Measurements from ENCODE around the gene DENND2A. TPM values are rescaled to one million over a fixed set of nuclear protein-coding genes. Genes with fewer than 3 reads are reported as not detected.
A peak's percentile ranks its signal among the peaks of the same experiment; 100 is the strongest.

DENND2A gene
- total RNA-seq, 6 experiments from 2014 or later: 0.50 to 0.99 (median 0.58) TPM

- H3K27ac Mint-ChIP-seq: peak overlapping the region; percentile 76
- peak; percentile 46 for DNase-seq
Measured at GRCh38 chr7:140607441-140607989, 33.1 kb downstream of the DENND2A start.

GRCh38 chr7:140605337-140605736 lies 35.3 kb downstream of the DENND2A start:
- no peaks in the 10 kb centered on the region for H3K9me3 Mint-ChIP-seq
- peak; percentile 89 for DNase-seq
- H3K27me3 Mint-ChIP-seq (ENCODE audit: insufficient read depth): peaks cover 6% of the 10 kb centered on the region; the same call in 1 of the 2 replicates
- H3K36me3 Mint-ChIP-seq (ENCODE audit: low read depth): no peaks in the 10 kb centered on the region
- peaks cover 60% of the 10 kb centered on the region for H3K4me1 Mint-ChIP-seq (ENCODE audit: low read depth)
- peak; percentile 58 for TF ChIP-seq CTCF (IDR thresholded peaks at IDR 0.05)
- H3K27ac Mint-ChIP-seq: peak overlapping the region; percentile 99
- peak overlapping the region; percentile 58 for H3K4me3 Mint-ChIP-seq

More at GRCh38 chr7:140607441-140607989, 33.1 kb downstream of the DENND2A start:
- TF ChIP-seq CTCF (IDR thresholded peaks at IDR 0.05): no peak
- Mint-ChIP-seq H3K9me3 (no peaks in the 10 kb centered on the region), H3K36me3 (ENCODE audit: low read depth) (no peaks in the 10 kb centered on the region), H3K27me3 (ENCODE audit: insufficient read depth) (no peaks in the 10 kb centered on the region), H3K4me3 (peak overlapping the region; percentile 26), H3K4me1 (ENCODE audit: low read depth) (peaks cover 69% of the 10 kb centered on the region)

- no peaks in the 10 kb centered on the region for H3K9me3 Mint-ChIP-seq
- H3K4me3 Mint-ChIP-seq: peak overlapping the region; percentile 58
- TF ChIP-seq CTCF (IDR thresholded peaks at IDR 0.05): no peak
- no peaks in the 10 kb centered on the region for H3K36me3 Mint-ChIP-seq (ENCODE audit: low read depth)
- H3K27me3 Mint-ChIP-seq (ENCODE audit: insufficient read depth): peaks cover 7% of the 10 kb centered on the region; the same call in 1 of the 2 replicates
- peak overlapping the region; percentile 99 for H3K27ac Mint-ChIP-seq
- peaks cover 54% of the 10 kb centered on the region for H3K4me1 Mint-ChIP-seq (ENCODE audit: low read depth)
- peak; percentile 89 for DNase-seq
Measured at GRCh38 chr7:140604760-140605159, 35.9 kb downstream of the DENND2A start.

GRCh38 chr7:140604076-140604475 lies 36.5 kb downstream of the DENND2A start:
- DNase-seq: no peak
- H3K4me1 Mint-ChIP-seq (ENCODE audit: low read depth): peaks cover 50% of the 10 kb centered on the region
- no peak overlapping the region for H3K4me3 Mint-ChIP-seq
- no peak for TF ChIP-seq CTCF (IDR thresholded peaks at IDR 0.05)
- no peaks in the 10 kb centered on the region for H3K36me3 Mint-ChIP-seq (ENCODE audit: low read depth)
- peaks cover 7% of the 10 kb centered on the region; the same call in 1 of the 2 replicates for H3K27me3 Mint-ChIP-seq (ENCODE audit: insufficient read depth)
- peak overlapping the region; percentile 99 for H3K27ac Mint-ChIP-seq
- H3K9me3 Mint-ChIP-seq: no peaks in the 10 kb centered on the region

- Mint-ChIP-seq H3K9me3 (no peaks in the 10 kb centered on the region), H3K27ac (no peak overlapping the region; the same call in 1 of the 2 replicates), H3K27me3 (ENCODE audit: insufficient read depth) (peaks cover 9% of the 10 kb centered on the region), H3K4me1 (ENCODE audit: low read depth) (peaks cover 42% of the 10 kb centered on the region), H3K4me3 (no peak overlapping the region), H3K36me3 (ENCODE audit: low read depth) (no peaks in the 10 kb centered on the region)
- DNase-seq: no peak
- TF ChIP-seq CTCF (IDR thresholded peaks at IDR 0.05): no peak
Measured at GRCh38 chr7:140601566-140602174, 38.9 kb downstream of the DENND2A start.

Measured in HFFc6 (cell line).